GM21825 (cell line): ENCODE measurements around the gene HPCAL1.

Experiments
- ATAC-seq: cut with Tn5 transposase; IDR thresholded peaks from one replicate; pipeline ENCODE4 v1.9.1; 2021; ENCODE audit warnings: mild to moderate bottlenecking, moderate library complexity; ENCODE audit not compliant: unreplicated experiment

The HPCAL1 gene

DNA sequence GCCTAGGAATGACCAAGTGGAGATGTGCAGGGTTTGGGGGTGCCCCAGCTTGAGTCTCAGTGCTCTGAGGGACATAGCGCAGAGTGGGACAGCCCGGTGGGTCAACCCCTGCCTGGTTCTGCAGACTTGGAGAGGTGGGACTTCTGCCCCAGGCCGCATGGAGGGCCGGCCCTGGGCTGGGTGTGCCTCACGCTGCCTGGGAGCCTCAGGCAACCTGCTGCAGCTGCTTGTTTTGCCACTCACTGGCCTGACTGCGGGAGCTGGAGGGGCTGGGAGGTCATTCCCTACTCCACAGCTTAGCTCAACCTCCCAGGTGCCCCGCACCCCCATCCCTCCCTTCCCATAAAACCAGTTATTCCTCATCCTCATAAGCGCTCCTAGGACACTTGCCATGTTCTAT is 112.3 kb downstream of the HPCAL1 start:
- no peak for ATAC-seq

DNA sequence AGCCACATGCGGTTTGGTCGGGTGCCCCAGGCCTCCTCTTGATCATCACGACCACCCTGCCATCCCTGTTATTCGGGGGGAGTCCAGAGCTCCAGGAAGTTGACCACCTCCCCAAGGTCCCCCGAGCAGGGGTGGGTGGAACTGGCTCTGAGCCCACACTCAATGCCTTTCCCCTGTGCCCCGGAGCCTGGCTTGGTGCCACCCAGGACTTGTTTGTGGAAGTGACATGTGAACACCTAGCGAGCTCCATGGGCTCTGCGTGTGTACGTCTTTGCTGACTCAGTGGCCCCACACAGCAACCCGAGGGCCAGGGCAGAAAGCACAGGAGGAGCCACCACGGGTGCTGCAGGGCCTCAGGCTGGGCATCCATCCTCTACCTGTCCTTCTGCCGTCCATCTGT is 112.9 kb downstream of the HPCAL1 start:
- ATAC-seq, result no peak

- ATAC-seq, result no peak
Observed at GRCh38 chr2:10417551-10418335, 115.0 kb downstream of the HPCAL1 start.

DNA sequence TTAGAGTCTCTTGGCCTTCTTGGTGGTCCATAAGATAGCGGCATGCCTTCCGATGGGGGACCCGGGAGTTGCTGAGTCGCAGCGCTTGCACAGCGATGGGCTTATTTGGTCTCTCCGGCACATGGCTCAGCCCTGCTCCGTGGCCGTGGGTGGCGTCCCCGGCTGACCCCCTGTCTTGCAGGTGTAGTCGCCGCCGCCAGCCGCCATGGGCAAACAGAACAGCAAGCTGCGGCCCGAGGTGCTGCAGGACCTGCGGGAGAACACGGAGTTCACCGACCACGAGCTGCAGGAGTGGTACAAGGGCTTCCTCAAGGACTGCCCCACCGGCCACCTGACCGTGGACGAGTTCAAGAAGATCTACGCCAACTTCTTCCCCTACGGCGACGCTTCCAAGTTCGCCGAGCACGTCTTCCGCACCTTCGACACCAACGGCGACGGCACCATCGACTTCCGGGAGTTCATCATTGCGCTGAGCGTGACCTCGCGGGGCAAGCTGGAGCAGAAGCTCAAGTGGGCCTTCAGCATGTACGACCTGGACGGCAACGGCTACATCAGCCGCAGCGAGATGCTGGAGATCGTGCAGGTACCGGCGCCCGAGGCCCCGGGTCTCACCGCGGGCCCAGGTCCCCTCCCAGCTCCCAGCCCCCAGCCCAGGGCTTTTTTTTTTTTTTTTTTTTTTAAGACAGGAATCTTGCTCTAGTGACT is 117.0 kb downstream of the HPCAL1 start:
- no peak for ATAC-seq

GRCh38 chr2:10422251-10422650 is 119.5 kb downstream of the HPCAL1 start:
- ATAC-seq, result no peak

DNA sequence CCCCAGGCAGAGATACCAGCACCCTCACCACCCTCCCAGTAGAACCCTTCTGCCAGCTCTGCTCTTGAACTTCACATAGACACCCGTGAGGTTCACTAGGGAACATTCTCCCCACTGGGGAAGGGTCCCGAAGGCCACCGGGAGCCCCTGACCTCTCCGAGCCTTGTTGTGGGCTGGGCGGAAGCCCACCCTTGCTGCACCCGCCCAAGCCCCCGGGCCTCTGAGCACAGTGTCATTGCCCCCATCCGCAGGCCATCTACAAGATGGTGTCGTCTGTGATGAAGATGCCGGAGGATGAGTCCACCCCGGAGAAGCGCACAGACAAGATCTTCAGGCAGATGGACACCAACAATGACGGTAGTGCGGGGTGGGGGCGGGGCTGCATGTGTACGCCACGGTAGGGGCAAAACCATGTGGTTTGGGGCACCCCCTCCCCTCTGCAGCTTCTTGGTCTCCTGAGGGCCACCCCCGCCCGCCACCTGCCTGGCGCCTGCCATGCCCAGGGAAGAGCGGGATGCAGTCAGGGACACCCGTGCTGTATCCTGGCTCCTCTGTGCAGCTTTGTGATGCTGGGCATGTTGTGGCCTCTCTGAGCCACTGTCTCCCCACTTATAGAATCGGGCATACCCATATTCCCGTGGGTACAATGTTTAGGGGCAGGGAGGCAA is 120.2 kb downstream of the HPCAL1 start:
- ATAC-seq, result no peak

GRCh38 chr2:10423400-10423774 is 120.7 kb downstream of the HPCAL1 start:
- no peak for ATAC-seq

DNA sequence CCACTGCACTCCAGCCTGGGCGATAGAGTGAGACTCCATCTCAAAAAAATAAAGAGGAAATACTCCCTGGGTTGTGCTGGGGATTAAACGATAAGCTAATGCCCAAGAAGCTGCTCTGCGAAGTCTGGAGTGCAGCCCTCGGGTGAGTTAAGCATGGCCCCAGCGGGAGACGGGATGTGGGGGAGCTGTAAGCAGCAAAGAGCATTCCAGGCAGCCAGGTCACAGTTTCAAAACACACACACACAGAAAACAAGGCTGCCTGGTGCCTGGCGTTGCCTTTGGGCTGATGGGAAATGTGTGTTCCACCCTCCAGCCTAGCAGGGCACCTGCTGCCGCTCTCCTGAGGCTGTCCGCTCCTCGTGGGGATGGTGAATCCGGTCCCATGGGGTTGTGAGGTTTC is 121.3 kb downstream of the HPCAL1 start:
- ATAC-seq, result no peak

DNA sequence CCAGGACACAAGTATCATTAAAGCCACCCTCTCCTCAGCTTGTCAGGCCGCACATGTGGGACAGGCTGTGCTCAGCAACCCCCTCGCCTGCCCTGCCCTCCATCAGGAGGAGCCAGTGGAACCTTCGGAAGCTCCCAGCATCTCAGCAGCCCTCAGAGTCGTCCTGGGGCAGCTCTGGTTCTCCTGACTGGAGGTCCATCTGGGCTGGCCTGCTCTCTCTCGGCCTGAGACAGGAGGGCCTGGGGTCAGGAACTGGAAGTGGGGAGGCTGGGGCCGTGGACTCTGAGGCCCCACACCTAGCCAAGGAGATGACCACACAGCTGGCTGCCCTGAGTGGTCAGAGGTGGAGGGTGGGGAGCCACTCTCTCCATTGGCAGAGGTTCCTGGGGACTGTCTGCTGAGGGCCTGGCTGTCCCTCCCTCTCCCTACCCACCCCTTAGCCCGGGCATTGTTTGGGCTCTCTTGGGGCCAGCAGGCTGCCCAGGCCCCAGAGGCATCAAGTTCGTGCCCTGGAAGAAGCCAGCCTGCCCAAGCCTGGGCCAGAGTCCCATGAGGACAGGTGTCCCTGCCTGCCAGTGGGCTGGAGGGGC is 122.3 kb downstream of the HPCAL1 start:
- ATAC-seq, result no peak

GRCh38 chr2:10425699-10426098 is 123.0 kb downstream of the HPCAL1 start:
- ATAC-seq, result no peak

DNA sequence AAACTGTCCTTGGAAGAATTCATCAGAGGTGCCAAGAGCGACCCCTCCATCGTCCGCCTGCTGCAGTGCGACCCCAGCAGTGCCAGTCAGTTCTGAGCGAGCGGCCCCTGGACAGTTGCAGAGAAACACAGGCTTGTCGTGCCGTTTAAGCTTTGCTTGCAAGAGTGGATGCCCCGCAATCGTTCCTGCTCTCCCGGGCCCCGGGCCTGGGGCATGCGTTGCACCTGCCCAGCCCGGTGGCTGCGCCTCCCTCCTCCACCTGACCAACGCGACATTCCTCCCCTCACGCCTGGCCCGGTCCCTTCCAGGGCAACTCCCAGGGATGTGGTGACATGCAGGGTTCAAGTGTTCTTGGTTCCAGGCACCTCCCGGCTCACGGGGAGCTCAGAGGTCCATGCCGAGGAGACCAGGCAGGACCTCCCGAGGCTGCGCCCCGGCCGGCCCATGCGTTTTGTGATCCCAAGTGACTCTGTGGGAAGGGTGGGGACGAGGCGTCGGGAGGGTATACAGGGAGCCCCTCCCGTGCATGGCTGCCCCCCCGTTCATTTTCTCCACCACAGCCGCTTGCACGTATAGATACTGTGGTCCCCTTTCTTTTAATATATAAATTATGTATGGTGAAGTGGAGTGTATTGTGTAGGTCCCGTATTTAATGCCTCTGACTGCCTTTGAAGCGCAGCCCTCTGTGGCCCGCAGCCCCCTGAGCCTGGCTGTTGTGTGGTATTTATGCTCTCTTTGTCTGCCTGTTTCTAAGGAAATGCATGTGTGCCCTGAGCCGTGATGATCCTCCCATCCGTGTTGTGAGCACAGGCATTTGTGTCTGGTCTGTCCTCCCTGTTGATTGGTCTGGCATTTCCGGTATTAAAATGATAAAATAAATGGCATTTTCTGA is 124.3 kb downstream of the HPCAL1 start:
- no peak for ATAC-seq

GRCh38 chr2:10427618-10427949 is 124.9 kb downstream of the HPCAL1 start:
- ATAC-seq, result no peak

- no peak for ATAC-seq
Observed at GRCh38 chr2:10428355-10428754, 125.7 kb downstream of the HPCAL1 start.

- no peak for ATAC-seq
Observed at GRCh38 chr2:10428924-10429323, 126.2 kb downstream of the HPCAL1 start.

GRCh38 chr2:10430886-10431622 is 128.3 kb downstream of the HPCAL1 start:
- no peak for ATAC-seq

GRCh38 chr2:10431797-10432196 is 129.1 kb downstream of the HPCAL1 start:
- no peak for ATAC-seq

DNA sequence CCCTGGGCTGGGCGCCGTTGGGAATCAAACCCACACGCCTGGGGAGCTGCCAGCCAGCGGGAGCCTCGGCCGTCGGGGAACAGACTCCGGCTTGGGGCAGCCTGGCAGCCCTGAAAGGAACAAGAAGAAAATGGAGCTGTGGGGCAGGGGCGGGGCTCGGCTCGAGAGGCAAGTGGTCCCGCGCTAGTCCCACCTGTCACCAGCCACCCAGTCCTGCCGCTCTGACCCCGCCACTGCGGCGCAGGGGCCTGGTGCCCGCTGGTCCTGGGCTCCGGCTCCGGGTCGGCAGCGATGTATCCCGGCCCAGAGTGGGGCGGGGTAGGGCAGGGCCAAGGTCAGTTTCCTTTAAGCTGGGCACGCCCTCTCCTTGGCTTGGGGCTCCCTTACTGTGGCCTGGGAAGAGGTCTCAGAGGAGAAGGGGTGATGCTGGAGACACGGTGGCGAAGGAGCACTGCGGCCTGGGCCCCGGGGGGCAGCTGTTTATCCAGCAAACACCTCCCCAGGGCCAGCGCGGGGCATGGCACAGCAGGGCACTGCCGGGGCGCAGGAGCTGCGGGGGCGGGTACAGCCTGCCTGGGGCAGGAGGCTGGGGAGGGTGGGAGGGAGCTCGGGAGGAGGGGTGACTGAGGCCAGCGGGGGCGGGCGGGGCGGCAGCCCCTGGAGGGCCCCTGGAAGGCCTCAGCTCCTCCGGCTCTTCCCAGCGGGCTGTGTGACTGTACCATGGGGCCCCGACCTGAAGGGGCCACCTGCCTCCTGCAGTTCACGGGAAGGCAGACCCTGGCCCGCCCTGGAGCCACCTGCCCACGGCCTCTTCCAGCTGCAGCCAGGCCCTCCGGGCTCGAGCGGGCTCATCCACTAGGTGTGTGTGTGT is 129.8 kb downstream of the HPCAL1 start:
- ATAC-seq, result peak; percentile 63

GRCh38 chr2:10433264-10433946 is 130.7 kb downstream of the HPCAL1 start:
- ATAC-seq, result no peak
